ENCODE data around the gene DMXL2.
"Not testable (repeated sequence)": the region's sequence is repeated elsewhere in the genome, so short reads cannot be mapped to it uniquely, and the experiment has no call there.

DMXL2 gene

GRCh38 chr15:51619331-51620035 lies 3.1 kb downstream of the DMXL2 start:
- no peak for DNase-seq
- H3K79me2 ChIP-seq (ENCODE audit: insufficient read depth, low read length): peaks cover 49% of the 10 kb centered on the region
- H3K4me3 ChIP-seq (ENCODE audit: low read depth in 1 of 2, low read length in 2 of 2): no peak overlapping the region

GRCh38 chr15:51617886-51618285 lies 4.7 kb downstream of the DMXL2 start:
- Histone ChIP-seq H3K36me3 (ENCODE audit: insufficient read depth, low read length) (peaks cover 14% of the 10 kb centered on the region; the same call in 1 of the 2 replicates), H3K4me2 (ENCODE audit: insufficient read depth, low read length) (no peak overlapping the region), H3K4me3 (ENCODE audit: low read depth in 1 of 2, low read length in 2 of 2) (no peak overlapping the region), H3K27ac (ENCODE audit: low read length) (no peak overlapping the region), H4K20me1 (ENCODE audit: insufficient read depth, low read length) (no peaks in the 10 kb centered on the region; the same call in 1 of the 2 replicates), H3K79me2 (ENCODE audit: insufficient read depth, low read length) (peaks cover 49% of the 10 kb centered on the region), H3K9me3 (ENCODE audit: insufficient read depth, low read length, severe bottlenecking) (peaks cover 3% of the 10 kb centered on the region), H3K9ac (ENCODE audit: low read depth, low read length) (no peak overlapping the region), H3K27me3 (ENCODE audit: insufficient read depth, low read length, poor library complexity) (no peaks in the 10 kb centered on the region), H2AFZ (ENCODE audit: low read depth, low read length) (no peak overlapping the region), H3K4me1 (ENCODE audit: insufficient read depth, low read length) (peaks cover 30% of the 10 kb centered on the region)
- no peak for DNase-seq
- TF ChIP-seq CTCF (IDR thresholded peaks at IDR 0.05; ENCODE audit: borderline replicate concordance, extremely low read depth, low read length, poor library complexity, severe bottlenecking) (no peak), EZH2 (IDR thresholded peaks at IDR 0.05; ENCODE audit: borderline replicate concordance, low read depth, low read length, severe bottlenecking) (no peak)
- ATAC-seq (ENCODE audit: insufficient read depth, low read depth): no peak

More at GRCh38 chr15:51619331-51620035, 3.1 kb downstream of the DMXL2 start:
- H2AFZ ChIP-seq (ENCODE audit: low read depth, low read length): no peak overlapping the region
- H3K4me2 ChIP-seq (ENCODE audit: insufficient read depth, low read length): peak overlapping the region; percentile 26
- TF ChIP-seq EZH2 (IDR thresholded peaks at IDR 0.05; ENCODE audit: borderline replicate concordance, low read depth, low read length, severe bottlenecking): no peak
- TF ChIP-seq CTCF (IDR thresholded peaks at IDR 0.05; ENCODE audit: borderline replicate concordance, extremely low read depth, low read length, poor library complexity, severe bottlenecking): no peak
- no peak overlapping the region for H3K27ac ChIP-seq (ENCODE audit: low read length)
- peaks cover 7% of the 10 kb centered on the region; the same call in 1 of the 2 replicates for H3K36me3 ChIP-seq (ENCODE audit: insufficient read depth, low read length)
- no peaks in the 10 kb centered on the region; the same call in 1 of the 2 replicates for H4K20me1 ChIP-seq (ENCODE audit: insufficient read depth, low read length)
- ATAC-seq (ENCODE audit: insufficient read depth, low read depth): no peak
- no peaks in the 10 kb centered on the region for H3K27me3 ChIP-seq (ENCODE audit: insufficient read depth, low read length, poor library complexity)
- no peak overlapping the region for H3K9ac ChIP-seq (ENCODE audit: low read depth, low read length)
- no peaks in the 10 kb centered on the region for H3K9me3 ChIP-seq (ENCODE audit: insufficient read depth, low read length, severe bottlenecking)
- peaks cover 40% of the 10 kb centered on the region for H3K4me1 ChIP-seq (ENCODE audit: insufficient read depth, low read length)

GRCh38 chr15:51613951-51614350 lies 8.6 kb downstream of the DMXL2 start:
- H2AFZ ChIP-seq (ENCODE audit: low read depth, low read length): no peak overlapping the region
- no peak overlapping the region for H3K4me2 ChIP-seq (ENCODE audit: insufficient read depth, low read length)
- H4K20me1 ChIP-seq (ENCODE audit: insufficient read depth, low read length): no peaks in the 10 kb centered on the region
- H3K9ac ChIP-seq (ENCODE audit: low read depth, low read length): no peak overlapping the region
- no peak for ATAC-seq (ENCODE audit: insufficient read depth, low read depth)
- DNase-seq: no peak
- H3K27ac ChIP-seq (ENCODE audit: low read length): no peak overlapping the region
- H3K27me3 ChIP-seq (ENCODE audit: insufficient read depth, low read length, poor library complexity): no peaks in the 10 kb centered on the region
- no peak for TF ChIP-seq EZH2 (IDR thresholded peaks at IDR 0.05; ENCODE audit: borderline replicate concordance, low read depth, low read length, severe bottlenecking)
- TF ChIP-seq CTCF (IDR thresholded peaks at IDR 0.05; ENCODE audit: borderline replicate concordance, extremely low read depth, low read length, poor library complexity, severe bottlenecking): no peak
- H3K4me3 ChIP-seq (ENCODE audit: low read depth in 1 of 2, low read length in 2 of 2): no peak overlapping the region
- H3K36me3 ChIP-seq (ENCODE audit: insufficient read depth, low read length): peaks cover 14% of the 10 kb centered on the region; the same call in 1 of the 2 replicates
- H3K4me1 ChIP-seq (ENCODE audit: insufficient read depth, low read length): no peaks in the 10 kb centered on the region; the same call in 1 of the 2 replicates
- H3K79me2 ChIP-seq (ENCODE audit: insufficient read depth, low read length): peaks cover 22% of the 10 kb centered on the region
- peaks cover 3% of the 10 kb centered on the region for H3K9me3 ChIP-seq (ENCODE audit: insufficient read depth, low read length, severe bottlenecking)

- H3K27ac ChIP-seq (ENCODE audit: low read length); H3K9me3 ChIP-seq (ENCODE audit: insufficient read depth, low read length, severe bottlenecking); H4K20me1 ChIP-seq (ENCODE audit: insufficient read depth, low read length); H3K27me3 ChIP-seq (ENCODE audit: insufficient read depth, low read length, poor library complexity); DNase-seq; H3K9ac ChIP-seq (ENCODE audit: low read depth, low read length); H3K4me2 ChIP-seq (ENCODE audit: insufficient read depth, low read length); H3K4me3 ChIP-seq (ENCODE audit: low read depth in 1 of 2, low read length in 2 of 2); ATAC-seq (ENCODE audit: insufficient read depth, low read depth); H3K4me1 ChIP-seq (ENCODE audit: insufficient read depth, low read length); H2AFZ ChIP-seq (ENCODE audit: low read depth, low read length): not testable (repeated sequence)
- H3K79me2 ChIP-seq (ENCODE audit: insufficient read depth, low read length): peaks cover 16% of the 10 kb centered on the region
- H3K36me3 ChIP-seq (ENCODE audit: insufficient read depth, low read length): peaks cover 14% of the 10 kb centered on the region; the same call in 1 of the 2 replicates
These were observed 9.9 kb downstream of the DMXL2 start for GRCh38 chr15:51612669-51613068.

- H3K4me2 ChIP-seq (ENCODE audit: insufficient read depth, low read length); ATAC-seq (ENCODE audit: insufficient read depth, low read depth); DNase-seq; H3K9ac ChIP-seq (ENCODE audit: low read depth, low read length); H3K79me2 ChIP-seq (ENCODE audit: insufficient read depth, low read length); H3K27ac ChIP-seq (ENCODE audit: low read length); H4K20me1 ChIP-seq (ENCODE audit: insufficient read depth, low read length); H3K27me3 ChIP-seq (ENCODE audit: insufficient read depth, low read length, poor library complexity); H2AFZ ChIP-seq (ENCODE audit: low read depth, low read length); H3K9me3 ChIP-seq (ENCODE audit: insufficient read depth, low read length, severe bottlenecking); H3K4me1 ChIP-seq (ENCODE audit: insufficient read depth, low read length); H3K4me3 ChIP-seq (ENCODE audit: low read depth in 1 of 2, low read length in 2 of 2); H3K36me3 ChIP-seq (ENCODE audit: insufficient read depth, low read length): not testable (repeated sequence)
These were observed 19.1 kb downstream of the DMXL2 start for GRCh38 chr15:51603462-51603948.

All from DND-41 (cell line).